ENCODE data around the gene TWF2. TPM values are rescaled to one million over a fixed set of nuclear protein-coding genes. Genes with fewer than 3 reads are reported as not detected.

Gene TWF2
- 57.1 and 97.1 TPM in 2 replicates for total RNA-seq

GRCh38 chr3:52238761-52239701 lies at the start of gene TWF2:
TSS of gene TWF2 (minus strand) at chr3:52239158. CDS start at chr3:52239016, 142 bp downstream.

GRCh38 chr3:52278510-52279069 lies 39.6 kb upstream of the TWF2 start, which contains the start of gene WDR82:
TSS of gene WDR82 (minus strand) at chr3:52278649. CDS start at chr3:52278361, 288 bp downstream.

GRCh38 chr3:52245322-52246263 lies 6.6 kb upstream of the TWF2 start, which contains the start of gene PPM1M:
TSS of gene PPM1M (plus strand) at chr3:52245759. CDS start at chr3:52245825, 66 bp downstream.

GRCh38 chr3:52225452-52226228 lies 13.3 kb downstream of the TWF2 start, which contains the start of gene TLR9:
TSS of gene TLR9 (minus strand) at chr3:52225645. CDS start at chr3:52225529, 116 bp downstream.

GRCh38 chr3:52197842-52198625 lies 40.9 kb downstream of the TWF2 start, which contains the start of gene ALAS1:
TSS of gene ALAS1 (plus strand) at chr3:52198160. CDS start at chr3:52199242, 1,082 bp downstream.

Other genes with a start within 250 kb of the TWF2 start
- gene RPL29, start 243.3 kb downstream of the TWF2 start, total RNA-seq, result 1,575 and 1,891 TPM in 2 replicates
- gene DUSP7, start 182.6 kb downstream of the TWF2 start, total RNA-seq, result 102 and 110 TPM in 2 replicates
- gene POC1A, start 84.7 kb downstream of the TWF2 start, total RNA-seq, result 0.85 and 2.2 TPM in 2 replicates
- 36.2 and 44.1 TPM in 2 replicates for gene ALAS1, start 41.0 kb downstream of the TWF2 start, total RNA-seq
- gene TLR9, start 13.5 kb downstream of the TWF2 start, total RNA-seq, result under 0.01 TPM in 1 of 2 replicates, not detected in the other
- 3.4 and 6.0 TPM in 2 replicates for gene PPM1M, start 6.6 kb upstream of the TWF2 start, total RNA-seq
- 54.9 and 62.7 TPM in 2 replicates for gene WDR82, start 39.5 kb upstream of the TWF2 start, total RNA-seq
- 3.4 and 5.8 TPM in 2 replicates for gene GLYCTK, start 48.7 kb upstream of the TWF2 start, total RNA-seq
- 0.85 and 0.96 TPM in 2 replicates for gene DNAH1, start 77.2 kb upstream of the TWF2 start, total RNA-seq
- 52.4 and 79.3 TPM in 2 replicates for gene BAP1, start 170.8 kb upstream of the TWF2 start, total RNA-seq
- gene PHF7, start 171.5 kb upstream of the TWF2 start, total RNA-seq, result 5.8 and 9.6 TPM in 2 replicates
- gene SEMA3G, start 205.9 kb upstream of the TWF2 start, total RNA-seq, result under 0.01 and 1.7 TPM in 2 replicates
- gene TNNC1, start 214.9 kb upstream of the TWF2 start, total RNA-seq, result 0.48 TPM in 1 of 2 replicates, not detected in the other
- 29.4 and 39.3 TPM in 2 replicates for gene NISCH, start 216.4 kb upstream of the TWF2 start, total RNA-seq